Body of pancreas (tissue), 4 donors: Measurements from ENCODE around the gene CXCL10. TPM values are rescaled to one million over a fixed set of nuclear protein-coding genes. Genes with fewer than 3 reads are reported as not detected.

Experiments
- ATAC-seq: fragments of 150-250 bp; one replicate; pipeline ENCODE4 v1.9.1; 2016
- DNase-seq, 4 donors: peaks; one replicate each; pipeline ENCODE4 v3.0.0-alpha.2; 2019
- H3K27ac ChIP-seq, 4 donors: fragments of 200-600 bp; sonication (generic); 1 replicate in 3 of 4; 2 replicates in 1 of 4; pipeline versions ENCODE4 v1.5.1 to v1.6.1; 2016 to 2019; ENCODE audit warnings: mild to moderate bottlenecking in 1 of 4, mixed read lengths in 1 of 4, moderate library complexity in 1 of 4
- H3K27me3 ChIP-seq, 2 donors: fragments of 200-600 bp; sonication (generic); one replicate each; pipeline ENCODE4 v1.6.0; 2016; ENCODE audit warnings: mild to moderate bottlenecking in 1 of 2
- H3K36me3 ChIP-seq, 2 donors: fragments of 200-600 bp; sonication (generic); replicated peaks in 1 of 2; 2 replicates each; pipeline ENCODE4 v1.5.1; 2016; ENCODE audit warnings: low read depth in 2 of 2; ENCODE audit not compliant: insufficient read depth in 1 of 2
- H3K4me1 ChIP-seq: fragments of 200-600 bp; sonication (generic); one replicate; pipeline ENCODE4 v1.6.0; 2016
- H3K4me3 ChIP-seq, 2 donors: fragments of 200-600 bp; sonication (generic); 1 replicate in 1 of 2; 2 replicates in 1 of 2; pipeline ENCODE4 v1.5.1; 2016 to 2019
- H3K9me3 ChIP-seq, 3 donors: fragments of 200-600 bp; sonication (generic); 1 replicate in 2 of 3; 2 replicates in 1 of 3; pipeline ENCODE4 v1.5.1; 2016
- CTCF ChIP-seq, 7 experiments: fragments of 450-650 bp in 4 of 7; fragments of 200-600 bp in 3 of 7; sonication (generic) in 3 of 7; IDR thresholded peaks; one replicate each; pipeline ENCODE4 v1.5.1; 2016 to 2019; ENCODE audit warnings: antibody characterized with exemption in 7 of 7
- POLR2A ChIP-seq, 3 donors: fragments of 450-650 bp; IDR thresholded peaks; one replicate each; pipeline ENCODE4 v1.6.1; 2016; ENCODE audit warnings: antibody characterized with exemption in 3 of 3, mild to moderate bottlenecking in 2 of 3
- WGBS, 2 donors: methylation state at CpG; one replicate each; pipeline ENCODE4 v1.1.5; 2017; 5-methylcytosine and 5-hydroxymethylcytosine counted together
- intact Hi-C: fragments of 100-400 bp; cut with DNase I; formaldehyde crosslinking; loops from one replicate; pipeline ENCODE4 v1.15.1; 2023
- total RNA-seq, 2 donors: library from RNA; depleted of rRNA; stranded (reverse); fragments of >200 nt; gene quantifications; one replicate each; pipeline ENCODE4 v1.1.0, GENCODE V29; 2016

CXCL10 gene
- total RNA-seq, 2 donors from 2014 or later = not detected

DNA sequence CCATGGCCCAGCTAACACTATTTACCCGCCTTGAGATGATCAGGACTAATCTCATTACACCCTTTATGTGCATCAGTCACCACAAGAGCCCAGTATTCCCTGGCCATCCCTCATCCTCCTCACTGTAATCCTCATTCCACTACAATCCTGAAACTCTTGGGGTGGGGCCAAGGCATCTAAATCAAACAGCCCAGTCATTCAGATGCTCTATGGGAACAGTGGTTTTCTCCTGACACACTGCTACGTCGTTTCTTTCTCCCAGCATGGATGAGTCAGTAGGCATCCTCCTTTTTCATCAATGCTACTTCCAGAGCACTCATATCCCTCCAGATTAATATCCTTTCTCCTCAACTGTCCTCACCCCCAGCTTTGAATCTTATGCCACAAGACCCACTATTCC lies 38.2 kb downstream of the CXCL10 start:
- no peak overlapping the region for H3K4me3 ChIP-seq
- H3K9me3 ChIP-seq = no peaks in the 10 kb centered on the region
- no peak overlapping the region for H3K27ac ChIP-seq
- DNase-seq = no peak
- 77 to 92% methylated on average over 3 of the region's 3 CpGs for WGBS, 2 donors
- TF ChIP-seq CTCF (IDR thresholded peaks at IDR 0.05) (no peak), POLR2A (IDR thresholded peaks at IDR 0.05) (no peak)
- ATAC-seq = no peak
- no peaks in the 10 kb centered on the region for H3K27me3 ChIP-seq
- peaks cover 8 to 14% of the 10 kb centered on the region in 2 donors for H3K36me3 ChIP-seq
- intact Hi-C loops = no loop called here
- peaks cover 40% of the 10 kb centered on the region for H3K4me1 ChIP-seq

DNA sequence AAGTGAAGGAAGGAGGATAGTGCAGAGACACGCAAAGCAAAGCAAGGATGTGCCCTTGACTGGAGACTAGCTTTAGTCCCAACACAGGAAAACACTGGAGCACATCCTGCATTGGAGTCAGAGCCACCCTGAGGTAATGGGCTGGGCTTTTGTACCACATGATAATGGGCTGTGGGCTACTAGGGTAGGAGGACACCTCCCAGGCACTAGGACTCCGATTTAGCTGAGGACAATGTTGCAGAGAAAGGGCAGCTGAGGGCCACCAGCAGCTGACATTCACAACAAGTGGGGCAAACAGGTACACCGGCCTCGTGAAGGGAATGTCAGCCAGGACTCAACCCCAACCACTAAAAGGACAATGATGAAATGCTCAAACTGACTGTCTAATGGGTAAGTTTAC lies 42.7 kb downstream of the CXCL10 start:
- WGBS, 2 donors = 71 to 100% methylated on average over 4 of the region's 4 CpGs
- ATAC-seq (no peak), DNase-seq (no peak)
- Histone ChIP-seq H3K27me3 (no peaks in the 10 kb centered on the region), H3K9me3 (no peaks in the 10 kb centered on the region), H3K27ac (no peak overlapping the region), H3K36me3 (peaks cover 23 to 24% of the 10 kb centered on the region in 2 donors), H3K4me3 (no peak overlapping the region), H3K4me1 (peaks cover 2% of the 10 kb centered on the region)
- TF ChIP-seq CTCF (IDR thresholded peaks at IDR 0.05) (no peak), POLR2A (IDR thresholded peaks at IDR 0.05) (no peak)
- intact Hi-C loops = no loop called here

DNA sequence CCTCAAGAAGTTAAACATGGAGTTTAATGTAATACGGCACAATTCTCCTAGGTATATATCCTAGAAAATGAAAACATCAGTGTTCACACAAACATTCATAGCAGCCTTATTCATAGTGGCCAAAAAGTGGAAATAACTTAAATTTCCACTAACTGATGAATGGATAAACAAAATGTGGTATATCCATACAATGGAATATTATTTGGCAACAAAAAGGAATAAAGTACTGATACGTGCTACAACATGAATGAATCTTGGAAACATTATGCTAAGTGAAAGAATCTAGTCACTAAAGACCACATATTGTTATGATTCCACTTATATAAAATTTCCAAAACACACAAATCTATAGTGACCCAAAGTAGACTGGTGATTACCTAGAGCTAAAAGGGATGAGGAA lies 47.1 kb downstream of the CXCL10 start:
- H3K4me1 ChIP-seq = no peaks in the 10 kb centered on the region
- H3K4me3 ChIP-seq = no peak overlapping the region
- 94 to 100% methylated on average over 2 of the region's 2 CpGs for WGBS, 2 donors
- peaks cover 28 to 43% of the 10 kb centered on the region in 2 donors for H3K36me3 ChIP-seq
- ATAC-seq (no peak), DNase-seq (no peak)
- TF ChIP-seq POLR2A (IDR thresholded peaks at IDR 0.05) (no peak), CTCF (IDR thresholded peaks at IDR 0.05) (no peak)
- intact Hi-C loops = no loop called here
- H3K27me3 ChIP-seq = no peaks in the 10 kb centered on the region
- H3K27ac ChIP-seq = no peak overlapping the region
- no peaks in the 10 kb centered on the region for H3K9me3 ChIP-seq

GRCh38 chr4:75973766-75974165 lies 49.5 kb downstream of the CXCL10 start:
- H3K4me1 ChIP-seq = no peaks in the 10 kb centered on the region
- intact Hi-C loops = no loop called here
- no peaks in the 10 kb centered on the region for H3K27me3 ChIP-seq
- no peaks in the 10 kb centered on the region for H3K9me3 ChIP-seq
- no peak for ATAC-seq
- no peak overlapping the region for H3K4me3 ChIP-seq
- TF ChIP-seq CTCF (IDR thresholded peaks at IDR 0.05) = no peak
- TF ChIP-seq POLR2A (IDR thresholded peaks at IDR 0.05) = no peak
- H3K36me3 ChIP-seq = peaks cover 21 to 53% of the 10 kb centered on the region in 2 donors
- H3K27ac ChIP-seq = no peak overlapping the region
- DNase-seq = no peak

Other genes starting within 250 kb of the CXCL10 start
- not detected for gene PPEF2, start 121.0 kb downstream of the CXCL10 start, total RNA-seq
- 10 to 100 TPM; 10.5 to 19.7 TPM for gene NAAA, start 82.5 kb downstream of the CXCL10 start, total RNA-seq
- 10 to 100 TPM; 21.3 to 23.7 TPM for gene SDAD1, start 32.6 kb downstream of the CXCL10 start, total RNA-seq
- 1 to 10 TPM in 1 of 2 donors, not detected in 1; 1.0 TPM for gene CXCL9, start 16.0 kb downstream of the CXCL10 start, total RNA-seq
- under 1 TPM in 1 of 2 donors, not detected in 1; 0.52 TPM for gene CXCL11, start 12.6 kb upstream of the CXCL10 start, total RNA-seq
- gene ART3, start 51.2 kb upstream of the CXCL10 start, total RNA-seq = 1 to 10 TPM; 6.5 to 6.9 TPM
- gene NUP54, start 124.9 kb upstream of the CXCL10 start, total RNA-seq = 10 to 100 TPM; 13.7 to 33.3 TPM
- gene SCARB2, start 190.3 kb upstream of the CXCL10 start, total RNA-seq = 100 to 1,000 TPM in 1 of 2 donors, 10 to 100 TPM in 1; 74.5 to 167 TPM
- 10 to 100 TPM; 10.1 to 16.2 TPM for gene FAM47E, start 228.2 kb upstream of the CXCL10 start, total RNA-seq